HEK293 (cell line): ENCODE results near the gene DENND1A.

Experiments used
- CTCF ChIA-PET: fragments of 350-600 bp; formaldehyde crosslinking; extraction: SDS; loops from one replicate; lab custom pipeline; 2021; ENCODE audit warnings: antibody characterized with exemption; lab: Yijun Ruan, JAX
- POLR2A ChIA-PET: fragments of 300-600 bp; formaldehyde crosslinking; extraction: SDS; loops from one replicate; lab custom pipeline; 2020; ENCODE audit warnings: antibody characterized with exemption, inconsistent platforms; lab: Yijun Ruan, JAX
- H3K27ac ChIP-seq: fragments of 200-500 bp; sonication (Bioruptor generic); 2 replicates; pipeline ENCODE4 v1.5.1; 2014; ENCODE audit warnings: low read depth, low read length, control low read depth, inconsistent platforms; ENCODE audit errors: extremely low read depth
- H3K36me3 ChIP-seq, 2 experiments: fragments of 200-500 bp in 1 of 2; sonication (Bioruptor generic) in 1 of 2; 1 replicate in 1 of 2; 2 replicates in 1 of 2; pipeline ENCODE4 v1.5.1; 2014 to 2017; ENCODE audit warnings: inconsistent platforms in 2 of 2, low read length in 2 of 2; ENCODE audit not compliant: control insufficient read depth in 2 of 2, insufficient read depth in 1 of 2
- H3K4me1 ChIP-seq: fragments of 200-500 bp; sonication (Bioruptor generic); 2 replicates; pipeline ENCODE4 v1.5.1; 2014; ENCODE audit warnings: mild to moderate bottlenecking, low read length, inconsistent platforms; ENCODE audit not compliant: control insufficient read depth, insufficient read depth
- H3K4me3 ChIP-seq: 2 replicates; pipeline ENCODE4 v1.5.1; 2011; ENCODE audit warnings: low read depth, mild to moderate bottlenecking, control low read depth, low read length, moderate library complexity
- H3K9me3 ChIP-seq: fragments of 200-500 bp; sonication (Bioruptor generic); 2 replicates; pipeline ENCODE4 v1.5.1; 2014; ENCODE audit warnings: low read depth, low read length, inconsistent platforms; ENCODE audit not compliant: control insufficient read depth, insufficient read depth
- EGR2 ChIP-seq: fragments of 450-650 bp; formaldehyde crosslinking; IDR thresholded peaks from 2 replicates; pipeline ENCODE4 v1.5.1; 2016; ENCODE audit warnings: low read depth, missing biosample characterization, missing genetic modification characterization
- PRDM1 ChIP-seq: fragments of 450-650 bp; formaldehyde crosslinking; IDR thresholded peaks from 2 replicates; pipeline ENCODE4; 2016; ENCODE audit warnings: missing biosample characterization, missing genetic modification characterization
- SCRT1 ChIP-seq: fragments of 450-650 bp; formaldehyde crosslinking; IDR thresholded peaks from 2 replicates; pipeline ENCODE4 v1.5.1; 2016; ENCODE audit warnings: missing biosample characterization, missing genetic modification characterization, borderline replicate concordance
- ZBTB11 ChIP-seq: fragments of 450-650 bp; formaldehyde crosslinking; conservative IDR thresholded peaks from 2 replicates; pipeline ENCODE4 v1.5.1; 2016; ENCODE audit warnings: low read depth, missing biosample characterization, missing genetic modification characterization
- ZBTB6 ChIP-seq: fragments of 450-650 bp; formaldehyde crosslinking; IDR thresholded peaks from 2 replicates; pipeline ENCODE4 v1.5.1; 2017; ENCODE audit warnings: missing biosample characterization, missing genetic modification characterization
- ZNF10 ChIP-seq: fragments of 450-650 bp; formaldehyde crosslinking; IDR thresholded peaks from 2 replicates; pipeline ENCODE4 v1.5.1; 2017; ENCODE audit warnings: missing biosample characterization, missing genetic modification characterization
- ZNF114 ChIP-seq: fragments of 450-650 bp; formaldehyde crosslinking; IDR thresholded peaks from 2 replicates; pipeline ENCODE4 v1.5.0; 2017; ENCODE audit warnings: missing biosample characterization, missing genetic modification characterization
- ZNF184 ChIP-seq: fragments of 450-650 bp; IDR thresholded peaks from 2 replicates; pipeline ENCODE4 v1.5.1; 2018; ENCODE audit warnings: missing biosample characterization, mild to moderate bottlenecking, missing genetic modification characterization
- ZNF423 ChIP-seq: fragments of 450-650 bp; formaldehyde crosslinking; IDR thresholded peaks from 2 replicates; pipeline ENCODE4 v1.5.1; 2016; ENCODE audit warnings: missing biosample characterization, missing genetic modification characterization
- ZNF449 ChIP-seq: fragments of 450-650 bp; formaldehyde crosslinking; IDR thresholded peaks from 2 replicates; pipeline ENCODE4 v1.5.1; 2017; ENCODE audit warnings: missing biosample characterization, mild to moderate bottlenecking, missing genetic modification characterization, moderate library complexity
- ZNF677 ChIP-seq: fragments of 450-650 bp; IDR thresholded peaks from 2 replicates; pipeline ENCODE4 v1.5.0; 2018; ENCODE audit warnings: missing biosample characterization, mild to moderate bottlenecking, missing genetic modification characterization, moderate library complexity
- ZNF768 ChIP-seq: fragments of 450-650 bp; formaldehyde crosslinking; IDR thresholded peaks from 2 replicates; pipeline ENCODE4 v1.5.1; 2018; ENCODE audit warnings: missing biosample characterization, mild to moderate bottlenecking, missing genetic modification characterization
- ZNF776 ChIP-seq: fragments of 450-650 bp; formaldehyde crosslinking; IDR thresholded peaks from 2 replicates; pipeline ENCODE4 v1.5.0; 2017; ENCODE audit warnings: missing biosample characterization, missing genetic modification characterization, borderline replicate concordance
- ZSCAN4 ChIP-seq: fragments of 450-650 bp; formaldehyde crosslinking; IDR thresholded peaks from 2 replicates; pipeline ENCODE4 v1.5.1; 2017; ENCODE audit warnings: missing biosample characterization, missing genetic modification characterization
- TF ChIP-seq, protein P1 (sequence below): fragments of 450-650 bp; formaldehyde crosslinking; IDR thresholded peaks from 2 replicates; pipeline ENCODE4 v1.5.1; 2016; ENCODE audit warnings: missing biosample characterization, missing genetic modification characterization
- TF ChIP-seq, protein P2 (sequence below): fragments of 450-650 bp; formaldehyde crosslinking; IDR thresholded peaks from 2 replicates; pipeline ENCODE4 v1.5.1; 2016; ENCODE audit warnings: missing biosample characterization, missing genetic modification characterization

The DENND1A gene

GRCh38 chr9:123540457-123540856, 389.5 kb downstream of the DENND1A start:
- ChIA-PET CTCF (interaction anchor here (0.6 to 8.3 kb wide), 7 partner anchors 12 to 842 kb away, joined by 3 to 64 read pairs (median 4); no protein-coding TSS in a partner anchor), POLR2A (no interaction called here)
- Histone ChIP-seq H3K36me3 (no peaks in the 10 kb centered on the region), H3K4me3 (no peak overlapping the region), H3K9me3 (no peaks in the 10 kb centered on the region), H3K4me1 (peaks cover 3% of the 10 kb centered on the region; the same call in 1 of the 2 replicates), H3K27ac (no peak overlapping the region)
- TF ChIP-seq, protein P1, sequence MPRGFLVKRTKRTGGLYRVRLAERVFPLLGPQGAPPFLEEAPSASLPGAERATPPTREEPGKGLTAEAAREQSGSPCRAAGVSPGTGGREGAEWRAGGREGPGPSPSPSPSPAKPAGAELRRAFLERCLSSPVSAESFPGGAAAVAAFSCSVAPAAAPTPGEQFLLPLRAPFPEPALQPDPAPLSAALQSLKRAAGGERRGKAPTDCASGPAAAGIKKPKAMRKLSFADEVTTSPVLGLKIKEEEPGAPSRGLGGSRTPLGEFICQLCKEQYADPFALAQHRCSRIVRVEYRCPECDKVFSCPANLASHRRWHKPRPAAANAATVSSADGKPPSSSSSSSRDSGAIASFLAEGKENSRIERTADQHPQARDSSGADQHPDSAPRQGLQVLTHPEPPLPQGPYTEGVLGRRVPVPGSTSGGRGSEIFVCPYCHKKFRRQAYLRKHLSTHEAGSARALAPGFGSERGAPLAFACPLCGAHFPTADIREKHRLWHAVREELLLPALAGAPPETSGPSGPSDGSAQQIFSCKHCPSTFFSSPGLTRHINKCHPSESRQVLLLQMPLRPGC = no peak
- TF ChIP-seq SCRT1 (tag by site-specific recombination) (no peak), ZSCAN4 (tag by site-specific recombination) (no peak), PRDM1 (no peak), ZNF776 (no peak), ZNF184 (tag by site-specific recombination) (no peak), ZNF449 (tag by site-specific recombination) (no peak), ZBTB6 (no peak), ZBTB11 (no peak), ZNF768 (no peak), ZNF10 (no peak), EGR2 (tag by site-specific recombination) (no peak), ZNF114 (tag by site-specific recombination) (no peak)

DNA sequence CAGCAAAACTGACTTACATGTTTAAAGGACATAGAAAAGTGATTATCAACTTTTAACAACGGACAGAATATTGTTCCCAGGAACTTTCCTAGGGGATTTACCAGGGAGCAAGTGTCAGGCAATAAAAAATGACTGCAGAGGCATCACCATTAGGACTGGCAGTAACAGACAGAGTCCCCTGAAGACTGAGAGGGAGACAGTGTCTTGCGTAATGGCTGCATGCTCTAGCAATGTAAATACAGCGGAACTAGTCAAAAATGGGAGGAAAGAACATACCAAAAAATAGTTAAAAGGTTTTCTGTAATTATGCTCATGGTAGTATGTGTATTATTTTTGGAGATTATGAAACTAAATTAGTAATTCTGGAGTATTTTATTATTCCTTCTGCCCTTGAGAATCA, 392.1 kb downstream of the DENND1A start:
- no peak overlapping the region for H3K4me3 ChIP-seq
- H3K36me3 ChIP-seq = no peaks in the 10 kb centered on the region
- H3K27ac ChIP-seq = no peak overlapping the region
- POLR2A ChIA-PET = no interaction called here
- CTCF ChIA-PET = interaction anchor here (0.8 to 0.9 kb wide), 2 partner anchors 79 to 134 kb away, joined by 3 to 6 read pairs; no protein-coding TSS in a partner anchor
- H3K9me3 ChIP-seq = no peaks in the 10 kb centered on the region
- peaks cover 3% of the 10 kb centered on the region; the same call in 1 of the 2 replicates for H3K4me1 ChIP-seq
- TF ChIP-seq ZNF677 (tag by site-specific recombination) (no peak), ZNF423 (tag by site-specific recombination) (no peak)
- TF ChIP-seq, protein P2, sequence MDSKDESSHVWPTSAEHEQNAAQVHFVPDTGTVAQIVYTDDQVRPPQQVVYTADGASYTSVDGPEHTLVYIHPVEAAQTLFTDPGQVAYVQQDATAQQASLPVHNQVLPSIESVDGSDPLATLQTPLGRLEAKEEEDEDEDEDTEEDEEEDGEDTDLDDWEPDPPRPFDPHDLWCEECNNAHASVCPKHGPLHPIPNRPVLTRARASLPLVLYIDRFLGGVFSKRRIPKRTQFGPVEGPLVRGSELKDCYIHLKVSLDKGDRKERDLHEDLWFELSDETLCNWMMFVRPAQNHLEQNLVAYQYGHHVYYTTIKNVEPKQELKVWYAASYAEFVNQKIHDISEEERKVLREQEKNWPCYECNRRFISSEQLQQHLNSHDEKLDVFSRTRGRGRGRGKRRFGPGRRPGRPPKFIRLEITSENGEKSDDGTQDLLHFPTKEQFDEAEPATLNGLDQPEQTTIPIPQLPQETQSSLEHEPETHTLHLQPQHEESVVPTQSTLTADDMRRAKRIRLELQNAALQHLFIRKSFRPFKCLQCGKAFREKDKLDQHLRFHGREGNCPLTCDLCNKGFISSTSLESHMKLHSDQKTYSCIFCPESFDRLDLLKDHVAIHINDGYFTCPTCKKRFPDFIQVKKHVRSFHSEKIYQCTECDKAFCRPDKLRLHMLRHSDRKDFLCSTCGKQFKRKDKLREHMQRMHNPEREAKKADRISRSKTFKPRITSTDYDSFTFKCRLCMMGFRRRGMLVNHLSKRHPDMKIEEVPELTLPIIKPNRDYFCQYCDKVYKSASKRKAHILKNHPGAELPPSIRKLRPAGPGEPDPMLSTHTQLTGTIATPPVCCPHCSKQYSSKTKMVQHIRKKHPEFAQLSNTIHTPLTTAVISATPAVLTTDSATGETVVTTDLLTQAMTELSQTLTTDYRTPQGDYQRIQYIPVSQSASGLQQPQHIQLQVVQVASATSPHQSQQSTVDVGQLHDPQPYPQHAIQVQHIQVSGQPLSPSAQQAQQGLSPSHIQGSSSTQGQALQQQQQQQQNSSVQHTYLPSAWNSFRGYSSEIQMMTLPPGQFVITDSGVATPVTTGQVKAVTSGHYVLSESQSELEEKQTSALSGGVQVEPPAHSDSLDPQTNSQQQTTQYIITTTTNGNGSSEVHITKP (tag by site-specific recombination) = no peak
